Left renal pelvis (tissue), 4 donors: ENCODE results near the gene MYBBP1A. TPM values are rescaled to one million over a fixed set of nuclear protein-coding genes. Genes with fewer than 3 reads are reported as not detected.
"Not testable (repeated sequence)": the region's sequence is repeated elsewhere in the genome, so short reads cannot be mapped to it uniquely, and the experiment has no call there.

Experiments
- DNase-seq, 4 donors: peaks; one replicate each; pipeline ENCODE4 v3.0.0-alpha.2; 2013; ENCODE audit warnings: low read depth in 4 of 4, low spot score in 3 of 4
- polyA plus RNA-seq, 4 donors: library from polyadenylated mRNA; unstranded; fragments of 120-200 nt; gene quantifications; one replicate each; pipeline ENCODE4 v1.2.1, GENCODE V29; 2013; ENCODE audit not compliant: insufficient read length in 4 of 4

The MYBBP1A gene
- polyA plus RNA-seq, 4 donors, result 32.5 to 50.1 (median 36.3) TPM

- DNase-seq, result no peak
Measured at GRCh38 chr17:4588898-4589625, 33.9 kb upstream of the MYBBP1A start.

- DNase-seq, result no peak
Measured at GRCh38 chr17:4588391-4588790, 33.2 kb upstream of the MYBBP1A start.

DNA sequence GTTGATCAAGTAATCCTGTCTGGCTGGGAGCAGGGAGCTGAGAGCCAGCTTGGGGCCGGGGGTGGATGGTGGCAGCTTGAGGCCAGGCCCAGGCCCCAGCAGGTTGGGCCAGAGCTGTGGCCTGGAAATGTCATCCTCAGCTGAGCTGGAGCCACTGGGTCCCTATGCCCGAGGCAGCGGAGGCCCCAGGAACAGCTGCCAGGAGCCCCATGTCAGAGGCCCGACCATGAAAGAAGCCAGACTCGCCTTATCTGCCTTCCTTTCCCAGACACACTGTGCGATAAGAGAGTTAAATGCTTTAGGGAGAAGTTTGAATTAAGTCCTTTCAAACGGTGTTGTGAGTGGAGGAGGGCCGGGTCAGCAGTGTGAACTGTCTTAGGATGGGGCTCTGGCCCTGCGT lies 32.6 kb upstream of the MYBBP1A start:
- DNase-seq, result no peak

DNA sequence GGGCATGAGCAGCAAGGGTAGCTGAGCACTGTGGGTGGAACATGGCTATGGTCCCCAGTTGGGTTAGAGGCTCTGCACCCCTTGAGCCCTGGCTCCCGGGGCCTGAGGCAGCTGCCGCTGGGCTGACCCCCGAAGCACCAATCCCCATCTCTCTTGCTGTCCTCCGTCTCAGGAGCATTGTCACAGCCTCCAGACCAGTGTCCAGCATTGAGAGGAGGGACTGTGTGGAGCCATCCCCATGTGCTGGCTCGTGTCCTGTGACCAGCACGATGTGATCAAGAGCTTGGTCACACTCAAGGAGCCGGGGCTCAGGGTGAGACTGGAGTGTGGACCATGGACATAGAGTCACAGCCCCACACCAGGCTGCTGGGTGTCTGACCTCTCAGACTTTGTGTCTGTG lies 32.0 kb upstream of the MYBBP1A start:
- no peak for DNase-seq

GRCh38 chr17:4586043-4586442 lies 30.9 kb upstream of the MYBBP1A start:
- no peak for DNase-seq

GRCh38 chr17:4585638-4585994 lies 30.4 kb upstream of the MYBBP1A start:
- DNase-seq, result no peak

- peak in 1 of 4 donors; percentile 68 for DNase-seq
Measured at GRCh38 chr17:4584917-4585637, 29.9 kb upstream of the MYBBP1A start.

- DNase-seq, result peak in 1 of 4 donors; percentile 68
Measured at GRCh38 chr17:4584101-4584916, 29.1 kb upstream of the MYBBP1A start, which contains the start of gene SMTNL2. SMTNL2 (plus strand) TSS chr17:4584529; CDS start chr17:4584606, 77 bp downstream.

DNA sequence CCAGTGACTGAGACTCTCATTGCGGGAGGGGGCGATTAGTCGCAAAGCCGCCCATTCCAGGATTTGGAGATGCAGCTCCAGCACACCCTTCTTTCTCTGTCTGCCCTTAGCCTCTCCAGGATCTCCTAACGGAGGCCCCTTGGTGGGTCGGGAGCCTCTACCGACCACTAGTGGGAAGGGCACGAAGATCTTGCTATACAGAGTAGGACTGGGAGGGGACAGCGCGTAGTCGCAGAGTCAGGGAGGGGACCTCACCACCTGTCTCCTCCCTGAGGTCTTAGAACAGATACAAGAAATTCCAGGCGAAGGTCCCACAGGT lies 28.6 kb upstream of the MYBBP1A start:
- no peak for DNase-seq

GRCh38 chr17:4583206-4583605 lies 28.0 kb upstream of the MYBBP1A start:
- DNase-seq, result no peak

- no peak for DNase-seq
Measured at GRCh38 chr17:4582691-4583090, 27.5 kb upstream of the MYBBP1A start.

- no peak for DNase-seq
Measured at GRCh38 chr17:4582101-4582501, 26.9 kb upstream of the MYBBP1A start.

GRCh38 chr17:4580291-4580690 lies 25.1 kb upstream of the MYBBP1A start:
- no peak for DNase-seq

- DNase-seq, result no peak
Measured at GRCh38 chr17:4579678-4580077, 24.5 kb upstream of the MYBBP1A start.

- not testable (repeated sequence) for DNase-seq
Measured at GRCh38 chr17:4578349-4578748, 23.2 kb upstream of the MYBBP1A start.

DNA sequence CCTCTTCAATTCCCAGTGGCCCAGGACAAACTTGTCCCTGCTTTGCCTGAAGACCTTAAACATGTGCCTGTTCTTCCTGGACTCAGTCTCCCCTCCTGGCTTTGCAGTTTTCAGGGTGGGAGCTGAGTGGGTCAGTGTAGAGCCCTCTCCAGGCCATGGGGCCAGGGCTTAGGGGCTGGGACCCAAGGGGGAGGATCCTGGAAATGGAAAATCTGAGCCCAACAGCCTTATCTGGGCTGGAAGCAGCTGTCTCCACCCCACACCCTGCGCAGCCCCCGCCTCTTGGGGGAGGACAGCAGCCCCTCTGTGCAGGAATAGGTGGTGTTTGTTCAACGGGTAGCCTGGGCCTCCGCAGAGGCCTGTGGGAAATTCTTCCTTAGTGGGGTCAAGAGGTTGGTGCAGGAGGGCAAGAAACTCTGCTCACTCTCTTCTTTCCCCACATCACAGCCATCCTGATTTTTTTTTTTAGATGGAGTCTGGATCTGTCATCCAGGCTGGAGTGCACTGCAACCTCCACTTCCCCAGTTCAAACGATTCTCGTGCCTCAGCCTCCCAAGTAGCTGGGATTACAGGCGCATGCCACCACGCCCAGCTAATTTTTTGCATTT lies 22.3 kb upstream of the MYBBP1A start:
- no peak for DNase-seq

DNA sequence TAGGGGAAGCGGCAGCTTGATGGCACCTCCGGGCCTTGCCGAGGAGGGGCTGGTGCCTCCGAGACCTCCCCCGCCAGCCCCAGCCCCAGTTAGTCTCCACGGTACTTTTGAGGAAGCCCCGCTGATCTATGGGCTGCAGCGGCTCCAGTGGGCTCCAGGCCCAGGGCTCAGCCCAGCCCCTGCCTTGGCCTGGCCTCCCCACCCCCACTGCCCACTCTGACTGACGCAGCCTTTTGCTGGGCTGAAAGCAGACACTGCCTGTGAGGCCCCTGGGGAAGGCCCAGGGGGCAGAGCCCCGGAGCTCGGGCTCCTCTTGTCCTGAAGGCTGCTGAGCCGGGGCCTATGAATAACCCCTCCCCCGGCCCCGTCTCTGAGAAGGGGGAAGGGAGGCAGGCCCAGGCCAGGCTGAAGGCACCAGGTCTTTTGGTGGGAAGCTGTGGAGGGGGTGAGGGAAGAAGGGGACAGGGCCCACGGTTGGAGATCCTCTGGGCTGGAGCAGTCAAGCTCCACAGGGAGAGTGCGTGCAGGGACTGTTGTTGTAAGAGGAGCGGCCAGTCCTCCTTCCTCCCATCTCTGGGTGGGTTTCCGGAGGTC lies 21.6 kb upstream of the MYBBP1A start:
- no peak for DNase-seq

DNA sequence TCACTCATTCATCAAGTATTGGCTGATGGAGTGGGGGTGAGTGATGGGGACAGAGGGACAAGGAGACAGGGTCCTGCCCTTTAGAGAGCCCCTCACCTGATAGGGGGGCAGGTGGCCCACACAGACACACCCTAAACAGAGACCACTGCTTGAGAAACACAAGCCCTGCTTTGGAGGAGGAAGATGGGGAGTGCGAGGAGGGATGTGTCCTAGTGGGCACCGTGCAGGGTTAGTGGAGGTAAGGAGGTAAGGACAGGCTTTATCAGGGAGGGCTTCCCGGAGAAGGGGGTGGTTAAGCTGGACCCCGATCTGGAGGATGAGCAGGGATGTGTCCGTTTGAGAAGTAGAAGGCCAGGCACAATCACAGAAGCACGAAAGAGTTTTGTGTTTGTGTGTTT lies 21.0 kb upstream of the MYBBP1A start:
- no peak for DNase-seq

DNA sequence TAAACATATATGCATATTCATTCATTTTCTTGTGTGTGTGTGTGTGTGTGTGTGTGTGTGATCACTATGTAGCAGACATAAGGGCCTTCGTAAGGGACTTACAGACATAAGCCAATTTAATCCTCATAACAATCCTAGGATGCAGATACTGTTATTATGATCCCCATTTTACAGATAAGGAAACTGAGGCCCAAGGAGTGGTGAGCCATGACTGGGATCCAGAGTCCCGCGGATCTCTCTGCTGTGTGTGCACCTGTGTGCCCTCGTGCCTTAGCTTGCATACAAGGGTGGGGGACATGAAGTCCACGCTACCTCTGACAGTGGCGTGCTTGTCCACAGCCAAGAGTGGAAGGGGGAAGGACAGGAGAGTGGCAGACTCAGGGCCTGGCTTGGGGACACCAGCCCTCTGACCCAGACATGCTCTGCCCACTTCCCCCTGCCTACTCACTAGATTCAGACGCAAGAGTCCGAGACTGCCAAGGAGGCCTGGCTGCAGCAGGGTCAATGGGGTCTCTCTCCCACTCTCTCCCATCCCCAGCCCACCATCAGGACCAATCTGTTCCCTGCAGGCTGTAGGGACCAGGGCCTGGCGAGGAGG lies 19.4 kb upstream of the MYBBP1A start:
- no peak for DNase-seq

DNA sequence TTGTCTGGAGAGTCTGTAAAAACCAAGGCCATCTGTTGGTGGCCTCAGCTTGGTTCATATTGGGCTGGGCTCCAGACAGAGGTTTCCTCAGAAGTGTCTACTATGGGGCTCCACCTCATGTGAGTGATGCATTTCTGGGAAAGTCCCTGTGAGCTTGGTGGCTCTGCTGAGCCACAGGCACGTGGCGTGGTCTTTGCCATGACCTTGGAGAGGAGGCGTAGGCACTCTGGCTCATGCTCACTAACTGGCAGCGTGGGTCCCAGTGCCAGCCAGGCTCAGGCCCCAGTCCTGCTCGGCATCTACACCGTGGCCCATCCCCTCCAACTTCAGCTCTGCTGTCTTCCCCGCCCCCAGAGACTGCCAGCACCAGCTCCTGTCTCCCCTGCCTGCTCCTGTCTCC lies 18.5 kb upstream of the MYBBP1A start:
- no peak for DNase-seq
